HepG2 (cell line): ENCODE results near the gene SMIM28. TPM values are rescaled to one million over a fixed set of nuclear protein-coding genes. Genes with fewer than 3 reads are reported as not detected.

Source experiments
- ATAC-seq: fragments of 200-7000 bp; cut with Tn5 transposase; 3 replicates; pipeline ENCODE4 v1.9.1; 2020; ENCODE audit warnings: mild to moderate bottlenecking, moderate library complexity
- BruUV-seq: library from RNA; stranded (reverse); fragments of 400-500 nt; replicated peaks from 2 replicates; lab custom pipeline; 2021; lab: Mats Ljungman, UMichigan
- CTCF ChIA-PET: fragments of 300-600 bp; formaldehyde crosslinking; extraction: SDS; loops from one replicate; lab custom pipeline; 2021; ENCODE audit warnings: low total read pairs, inconsistent platforms, low intra/inter-chr PET ratio; lab: Yijun Ruan, JAX
- POLR2A ChIA-PET: fragments of 350-600 bp; sonication (Branson Sonifier 250); formaldehyde crosslinking; loops from one replicate; lab custom pipeline; 2020; ENCODE audit warnings: antibody characterized with exemption, inconsistent platforms; lab: Yijun Ruan, JAX
- DNase-seq: peaks from one replicate; pipeline ENCODE4 v3.0.0-alpha.2; 2015; ENCODE audit warnings: low spot score
- FAIRE-seq: peaks from 3 replicates; lab custom pipeline; 2011; peaks lifted over from hg19 to GRCh38; lab: Jason Lieb, UNC
- H2AFZ ChIP-seq: one replicate; pipeline ENCODE4 v1.6.1; 2011; ENCODE audit warnings: low read length, inconsistent platforms
- H3K27ac ChIP-seq: fragments of 300-600 bp; 3 replicates; pipeline ENCODE4 v1.8.0; 2011; ENCODE audit warnings: mixed run types, mild to moderate bottlenecking, mixed read lengths, low read length, inconsistent platforms; ENCODE audit not compliant: insufficient read depth; ENCODE audit errors: extremely low read length
- H3K27me3 ChIP-seq, 2 experiments: fragments of 200-600 bp in 1 of 2; 2 replicates in 1 of 2; 3 replicates in 1 of 2; pipeline versions ENCODE4 v1.6.0 to v1.8.0; 2011; ENCODE audit warnings: low read length in 2 of 2, mild to moderate bottlenecking in 2 of 2, moderate library complexity in 2 of 2, inconsistent platforms in 1 of 2; ENCODE audit not compliant: insufficient read depth in 2 of 2, control insufficient read depth in 1 of 2
- H3K36me3 ChIP-seq, 2 experiments: fragments of 200-600 bp in 1 of 2; replicated peaks in 1 of 2; 2 replicates in 1 of 2; 3 replicates in 1 of 2; pipeline versions ENCODE4 v1.5.1 to v1.8.0; 2011; ENCODE audit warnings: low read length in 2 of 2, inconsistent platforms in 1 of 2; ENCODE audit not compliant: insufficient read depth in 2 of 2, control insufficient read depth in 1 of 2
- H3K4me1 ChIP-seq: 2 replicates; pipeline ENCODE4 v1.5.1; 2012; ENCODE audit warnings: low read length, inconsistent platforms; ENCODE audit not compliant: insufficient read depth
- H3K4me2 ChIP-seq: 2 replicates; pipeline ENCODE4 v1.6.0; 2011; ENCODE audit warnings: low read depth, low read length, inconsistent platforms
- H3K4me3 ChIP-seq, 3 experiments: fragments of 200-600 bp in 1 of 3; sonication (generic), shearing (Covaris generic) in 1 of 3; replicated peaks in 1 of 3; 2 replicates each; pipeline ENCODE4 v1.5.1; 2011 to 2016; ENCODE audit warnings: low read length in 3 of 3, inconsistent platforms in 2 of 3, low read depth in 2 of 3, mild to moderate bottlenecking in 2 of 3, control low read depth in 1 of 3, mixed read lengths in 1 of 3; ENCODE audit not compliant: insufficient read depth in 1 of 3
- H3K79me2 ChIP-seq: one replicate; pipeline ENCODE4 v1.6.1; 2011; ENCODE audit warnings: low read length, inconsistent platforms; ENCODE audit not compliant: insufficient read depth
- H3K9ac ChIP-seq: 2 replicates; pipeline ENCODE4 v1.6.0; 2011; ENCODE audit warnings: mild to moderate bottlenecking, low read depth, low read length, inconsistent platforms; ENCODE audit not compliant: insufficient read depth
- H3K9me3 ChIP-seq: 2 replicates; pipeline ENCODE4 v1.5.1; 2012; ENCODE audit warnings: mild to moderate bottlenecking, low read length
- H4K20me1 ChIP-seq: 2 replicates; pipeline ENCODE4 v1.6.0; 2011; ENCODE audit warnings: inconsistent platforms, mild to moderate bottlenecking, low read length, moderate library complexity; ENCODE audit not compliant: insufficient read depth
- ATF7 ChIP-seq, 2 experiments: fragments of 450-650 bp in 1 of 2; sonication (generic) in 1 of 2; formaldehyde crosslinking in 1 of 2; IDR thresholded peaks; 2 replicates each; pipeline versions ENCODE4 v1.4.0 to v1.6.1; 2016 to 2020; ENCODE audit warnings: antibody characterized with exemption in 1 of 2, mild to moderate bottlenecking in 1 of 2, missing genetic modification reagents in 1 of 2
- FOXJ3 ChIP-seq: sonication (generic); formaldehyde crosslinking; IDR thresholded peaks from 2 replicates; pipeline ENCODE4 v1.4.0; 2020; ENCODE audit warnings: missing genetic modification reagents, mild to moderate bottlenecking, borderline replicate concordance
- HNRNPK ChIP-seq: fragments of 200-400 bp; formaldehyde crosslinking; IDR thresholded peaks from 2 replicates; pipeline ENCODE4 v1.6.1; 2018; ENCODE audit warnings: low read length, low read depth, moderate library complexity, mild to moderate bottlenecking; ENCODE audit not compliant: poor library complexity, severe bottlenecking
- ISL2 ChIP-seq: sonication (generic); formaldehyde crosslinking; IDR thresholded peaks from 2 replicates; pipeline ENCODE4 v1.5.0; 2020; ENCODE audit warnings: missing genetic modification reagents
- MEF2D ChIP-seq: sonication (generic); formaldehyde crosslinking; IDR thresholded peaks from 2 replicates; pipeline ENCODE4 v1.5.1; 2020; ENCODE audit warnings: mild to moderate bottlenecking, missing genetic modification reagents
- PHF8 ChIP-seq: sonication (generic); formaldehyde crosslinking; IDR thresholded peaks from 2 replicates; pipeline ENCODE4 v1.5.0; 2020; ENCODE audit warnings: missing genetic modification reagents
- SNAPC2 ChIP-seq: sonication (generic); formaldehyde crosslinking; IDR thresholded peaks from 2 replicates; pipeline ENCODE4 v1.8.1; 2022; ENCODE audit warnings: mild to moderate bottlenecking, missing genetic modification reagents
- ZNF138 ChIP-seq: sonication (generic); formaldehyde crosslinking; IDR thresholded peaks from 2 replicates; pipeline ENCODE4 v1.5.0; 2020; ENCODE audit warnings: mild to moderate bottlenecking, low read depth, missing genetic modification reagents
- ZNF253 ChIP-seq: sonication (generic); formaldehyde crosslinking; IDR thresholded peaks from 2 replicates; pipeline ENCODE4 v1.8.0; 2022; ENCODE audit warnings: mild to moderate bottlenecking, missing genetic modification reagents, borderline replicate concordance
- ZNF777 ChIP-seq: sonication (generic); formaldehyde crosslinking; IDR thresholded peaks from 2 replicates; pipeline ENCODE4 v1.4.0; 2020; ENCODE audit warnings: missing genetic modification reagents
- WGBS: methylation state at CpG from one replicate; pipeline ENCODE4 v1.1.6; 2017; ENCODE audit warnings: low lambda C conversion rate; 5-methylcytosine and 5-hydroxymethylcytosine counted together
- in situ Hi-C: cut with HindIII; loops from 2 replicates; pipeline ENCODE4 v1.10.0; 2017; ENCODE audit warnings: low pct_unique_long_range_greater_than_20kb; ENCODE audit not compliant: extremely low pct_ligation_motif_present
- intact Hi-C: fragments of 100-400 bp; cut with micrococcal nuclease; formaldehyde crosslinking; loops from one replicate; pipeline ENCODE4 v1.10.0; 2022; ENCODE audit not compliant: unreplicated experiment
- polyA plus RNA-seq, 8 experiments: library from polyadenylated mRNA; depleted of rRNA in 3 of 8; stranded (reverse) in 7 of 8; unstranded in 1 of 8; fragments of >200 nt; fragmentation: Illumina TruSeq in 4 of 8; extraction: Trizol in 4 of 8; gene quantifications; 2 replicates each; pipeline versions ENCODE4 v1.2.1 to v1.2.3, GENCODE V29; 2011 to 2016; ENCODE audit warnings: low read depth in 4 of 8, missing spikeins in 1 of 8, mixed read lengths in 1 of 8; ENCODE audit not compliant: insufficient read depth in 1 of 8
- total RNA-seq, 5 experiments: library from RNA; depleted of rRNA; stranded (reverse); fragments of >200 nt; fragmentation: Illumina TruSeq; extraction: Trizol; gene quantifications; 2 replicates each; pipeline ENCODE4 v1.2.3, GENCODE V29; 2016; ENCODE audit warnings: low read depth in 1 of 5
- TF ChIP-seq, protein P1 (sequence below): sonication (generic); formaldehyde crosslinking; IDR thresholded peaks from 2 replicates; pipeline ENCODE4 v1.5.1; 2020; ENCODE audit warnings: missing genetic modification reagents, mild to moderate bottlenecking, borderline replicate concordance
- TF ChIP-seq, protein P2 (sequence below): sonication (generic); formaldehyde crosslinking; IDR thresholded peaks from 2 replicates; pipeline ENCODE4 v1.5.0; 2020; ENCODE audit warnings: missing genetic modification reagents
- TF ChIP-seq, protein P3 (sequence below): sonication (generic); formaldehyde crosslinking; IDR thresholded peaks from 2 replicates; pipeline ENCODE4 v1.8.1; 2023; ENCODE audit warnings: missing genetic modification reagents, mild to moderate bottlenecking, borderline replicate concordance
- TF ChIP-seq, protein P4 (sequence below): sonication (generic); formaldehyde crosslinking; IDR thresholded peaks from 2 replicates; pipeline ENCODE4 v1.4.0; 2020; ENCODE audit warnings: missing genetic modification reagents

Gene SMIM28
- total and polyA plus RNA-seq, 2 of the 13 experiments (the other 11 are each of a cell fraction or from before 2014, with no cell fraction given): not detected

DNA sequence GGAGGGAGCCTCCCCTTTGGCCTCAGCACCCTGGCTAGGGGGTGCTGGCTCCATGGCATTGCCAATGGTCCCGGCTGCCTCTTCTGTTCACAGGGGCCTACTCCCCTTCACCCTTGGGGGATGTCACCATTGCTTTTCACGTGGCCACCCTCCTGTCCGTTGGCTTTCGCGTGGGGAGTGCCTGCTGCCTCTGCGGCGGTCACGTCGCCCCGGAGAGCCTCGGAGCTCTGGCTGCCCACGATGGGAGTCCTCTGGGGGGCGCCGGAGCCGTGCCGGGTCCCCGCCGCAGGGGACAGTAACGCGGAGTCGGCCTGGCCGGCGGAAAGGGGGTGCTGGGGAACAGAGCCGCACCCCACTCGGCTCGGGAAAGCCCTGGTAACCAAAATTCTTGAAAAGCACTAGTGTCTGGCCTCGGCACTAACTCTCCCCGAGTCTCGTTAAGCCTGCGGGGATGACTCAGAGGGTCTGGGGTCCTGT lies 25.7 kb downstream of the SMIM28 start:
- in situ Hi-C loops: loop anchor here (10.0 kb wide), 1 partner anchor 289 kb away; no protein-coding TSS in a partner anchor
- ChIA-PET CTCF (interaction anchor here (1.2 to 2.2 kb wide), 5 partner anchors 106 to 294 kb away, joined by 3 to 10 read pairs (median 5); no protein-coding TSS in a partner anchor), POLR2A (interaction anchor here (1.9 kb wide), 1 partner anchor 19 kb away, joined by 6 read pairs; no protein-coding TSS in a partner anchor)
- Histone ChIP-seq H3K9ac (peak overlapping the region; percentile 84), H3K27ac (peak overlapping the region; percentile 55), H3K27me3 (no peaks in the 10 kb centered on the region; a peak in 2 of 5 replicates), H3K36me3 (peaks cover 8 to 25% of the 10 kb centered on the region in 2 experiments), H3K4me2 (peak overlapping the region; percentile 90), H4K20me1 (no peaks in the 10 kb centered on the region), H3K9me3 (no peaks in the 10 kb centered on the region), H3K4me3 (peak overlapping the region; percentile 73 to 89 (median 84)), H3K79me2 (peaks cover 8% of the 10 kb centered on the region), H3K4me1 (peaks cover 19% of the 10 kb centered on the region), H2AFZ (no peak overlapping the region)
- no peak for FAIRE-seq
- peak; percentile 68 for ATAC-seq
- BruUV-seq: TSS peak; percentile 78
- intact Hi-C loops: loop anchor here (5.0 kb wide), 1 partner anchor 296 kb away; the partner anchor contains the start of gene PERP
- no peak for DNase-seq
- WGBS: 0% methylated on average over 29 of the region's 30 CpGs
- TF ChIP-seq HNRNPK (no peak), ZNF777 (CRISPR knock-in tag) (peak; percentile 67), ZNF253 (CRISPR knock-in tag) (no peak), SNAPC2 (no peak), ZNF138 (CRISPR knock-in tag) (peak; percentile 9; the same call in 1 of the 2 replicates), ATF7 (IDR thresholded peaks at IDR 0.05) (no peak), ATF7 (CRISPR knock-in tag; IDR thresholded peaks at IDR 0.05) (no peak; the same call in 1 of the 2 replicates), MEF2D (CRISPR knock-in tag) (peak; percentile 22; the same call in 1 of the 2 replicates), ISL2 (no peak), FOXJ3 (CRISPR knock-in tag) (peak; percentile 40; the same call in 1 of the 2 replicates), PHF8 (CRISPR knock-in tag) (peak; percentile 54)
- TF ChIP-seq, protein P1, sequence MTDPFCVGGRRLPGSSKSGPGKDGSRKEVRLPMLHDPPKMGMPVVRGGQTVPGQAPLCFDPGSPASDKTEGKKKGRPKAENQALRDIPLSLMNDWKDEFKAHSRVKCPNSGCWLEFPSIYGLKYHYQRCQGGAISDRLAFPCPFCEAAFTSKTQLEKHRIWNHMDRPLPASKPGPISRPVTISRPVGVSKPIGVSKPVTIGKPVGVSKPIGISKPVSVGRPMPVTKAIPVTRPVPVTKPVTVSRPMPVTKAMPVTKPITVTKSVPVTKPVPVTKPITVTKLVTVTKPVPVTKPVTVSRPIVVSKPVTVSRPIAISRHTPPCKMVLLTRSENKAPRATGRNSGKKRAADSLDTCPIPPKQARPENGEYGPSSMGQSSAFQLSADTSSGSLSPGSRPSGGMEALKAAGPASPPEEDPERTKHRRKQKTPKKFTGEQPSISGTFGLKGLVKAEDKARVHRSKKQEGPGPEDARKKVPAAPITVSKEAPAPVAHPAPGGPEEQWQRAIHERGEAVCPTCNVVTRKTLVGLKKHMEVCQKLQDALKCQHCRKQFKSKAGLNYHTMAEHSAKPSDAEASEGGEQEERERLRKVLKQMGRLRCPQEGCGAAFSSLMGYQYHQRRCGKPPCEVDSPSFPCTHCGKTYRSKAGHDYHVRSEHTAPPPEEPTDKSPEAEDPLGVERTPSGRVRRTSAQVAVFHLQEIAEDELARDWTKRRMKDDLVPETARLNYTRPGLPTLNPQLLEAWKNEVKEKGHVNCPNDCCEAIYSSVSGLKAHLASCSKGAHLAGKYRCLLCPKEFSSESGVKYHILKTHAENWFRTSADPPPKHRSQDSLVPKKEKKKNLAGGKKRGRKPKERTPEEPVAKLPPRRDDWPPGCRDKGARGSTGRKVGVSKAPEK (CRISPR knock-in tag): peak; percentile 92; the same call in 1 of the 2 replicates
- TF ChIP-seq, protein P2, sequence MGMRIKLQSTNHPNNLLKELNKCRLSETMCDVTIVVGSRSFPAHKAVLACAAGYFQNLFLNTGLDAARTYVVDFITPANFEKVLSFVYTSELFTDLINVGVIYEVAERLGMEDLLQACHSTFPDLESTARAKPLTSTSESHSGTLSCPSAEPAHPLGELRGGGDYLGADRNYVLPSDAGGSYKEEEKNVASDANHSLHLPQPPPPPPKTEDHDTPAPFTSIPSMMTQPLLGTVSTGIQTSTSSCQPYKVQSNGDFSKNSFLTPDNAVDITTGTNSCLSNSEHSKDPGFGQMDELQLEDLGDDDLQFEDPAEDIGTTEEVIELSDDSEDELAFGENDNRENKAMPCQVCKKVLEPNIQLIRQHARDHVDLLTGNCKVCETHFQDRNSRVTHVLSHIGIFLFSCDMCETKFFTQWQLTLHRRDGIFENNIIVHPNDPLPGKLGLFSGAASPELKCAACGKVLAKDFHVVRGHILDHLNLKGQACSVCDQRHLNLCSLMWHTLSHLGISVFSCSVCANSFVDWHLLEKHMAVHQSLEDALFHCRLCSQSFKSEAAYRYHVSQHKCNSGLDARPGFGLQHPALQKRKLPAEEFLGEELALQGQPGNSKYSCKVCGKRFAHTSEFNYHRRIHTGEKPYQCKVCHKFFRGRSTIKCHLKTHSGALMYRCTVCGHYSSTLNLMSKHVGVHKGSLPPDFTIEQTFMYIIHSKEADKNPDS (CRISPR knock-in tag): peak; percentile 55; the same call in 1 of the 2 replicates
- TF ChIP-seq, protein P3, sequence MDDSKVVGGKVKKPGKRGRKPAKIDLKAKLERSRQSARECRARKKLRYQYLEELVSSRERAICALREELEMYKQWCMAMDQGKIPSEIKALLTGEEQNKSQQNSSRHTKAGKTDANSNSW (CRISPR knock-in tag): no peak
- TF ChIP-seq, protein P4, sequence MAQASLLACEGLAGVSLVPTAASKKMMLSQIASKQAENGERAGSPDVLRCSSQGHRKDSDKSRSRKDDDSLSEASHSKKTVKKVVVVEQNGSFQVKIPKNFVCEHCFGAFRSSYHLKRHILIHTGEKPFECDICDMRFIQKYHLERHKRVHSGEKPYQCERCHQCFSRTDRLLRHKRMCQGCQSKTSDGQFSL (CRISPR knock-in tag): 0 out of 2 replicates have a peak, but pooled peaks have one; percentile 62
